Adrenal gland (tissue), 12 donors: ENCODE results near the gene SIRT1. TPM values are rescaled to one million over a fixed set of nuclear protein-coding genes. Genes with fewer than 3 reads are reported as not detected.

Experiments used
- DNase-seq, 7 donors: peaks; one replicate each; pipeline ENCODE4 v3.0.0-alpha.2; 2019 to 2020
- H3K27ac ChIP-seq, 5 donors: fragments of 200-600 bp; sonication (generic) in 4 of 5; 1 replicate in 3 of 5; 2 replicates in 2 of 5; pipeline versions ENCODE4 v1.5.1 to v1.8.0; 2016 to 2020; ENCODE audit warnings: mild to moderate bottlenecking in 1 of 5
- H3K27me3 ChIP-seq: fragments of 200-600 bp; 2 replicates; pipeline ENCODE4 v1.8.0; 2021
- H3K36me3 ChIP-seq, 2 donors: fragments of 200-600 bp; replicated peaks in 1 of 2; 1 replicate in 1 of 2; 2 replicates in 1 of 2; pipeline versions ENCODE4 v1.5.1 to v1.8.0; 2018 to 2022
- H3K4me1 ChIP-seq, 2 donors: fragments of 200-600 bp; replicated peaks in 1 of 2; 1 replicate in 1 of 2; 2 replicates in 1 of 2; pipeline versions ENCODE4 v1.5.1 to v1.8.0; 2018 to 2021
- H3K4me3 ChIP-seq, 4 donors: fragments of 200-600 bp; sonication (generic) in 3 of 4; one replicate each; pipeline ENCODE4 v1.5.1; 2016 to 2018
- H3K9me3 ChIP-seq, 3 donors: fragments of 200-600 bp; sonication (generic) in 1 of 3; replicated peaks in 1 of 3; 1 replicate in 2 of 3; 2 replicates in 1 of 3; pipeline versions ENCODE4 v1.5.1 to v1.8.0; 2016 to 2021
- CTCF ChIP-seq, 6 experiments: fragments of 450-650 bp in 4 of 6; fragments of 200-600 bp in 2 of 6; sonication (generic) in 1 of 6; IDR thresholded peaks; 1 replicate in 5 of 6; 2 replicates in 1 of 6; pipeline versions ENCODE4 v1.5.1 to v1.8.0; 2016 to 2021; ENCODE audit warnings: antibody characterized with exemption in 6 of 6, mild to moderate bottlenecking in 2 of 6, moderate library complexity in 1 of 6
- POLR2A ChIP-seq, 2 donors: fragments of 450-650 bp; IDR thresholded peaks; one replicate each; pipeline ENCODE4 v1.6.1; 2017; ENCODE audit warnings: antibody characterized with exemption in 2 of 2, mild to moderate bottlenecking in 2 of 2, moderate library complexity in 1 of 2
- WGBS, 4 donors: extraction: QIAGEN DNeasy Blood & Tissue Kit in 2 of 4; methylation state at CpG; one replicate each; pipeline versions ENCODE4 v1.1.5 to v1.1.7; 2013 to 2017; 5-methylcytosine and 5-hydroxymethylcytosine counted together
- intact Hi-C, 2 donors: fragments of 100-400 bp; cut with DNase I; formaldehyde crosslinking; loops; one replicate each; pipeline versions ENCODE4 v1.14.1 to v1.15.0; 2022 to 2023
- polyA plus RNA-seq, 3 donors: library from polyadenylated mRNA; stranded (reverse); fragments of 200-250 nt in 2 of 3; fragments of 350-450 nt in 1 of 3; fragmentation: Illumina TruSeq in 1 of 3; extraction: RNeasy Lipid Tissue Mini Kit (QIAGEN cat#74804) in 1 of 3; gene quantifications; one replicate each; pipeline ENCODE4 v1.2.3, GENCODE V29; 2013 to 2014
- total RNA-seq, 9 donors: library from RNA; depleted of rRNA in 4 of 9; stranded (reverse); fragments of >200 nt in 4 of 9; fragments of 120-200 nt in 1 of 9; fragmentation: NEBNext Ultra II Directional in 1 of 9; extraction: Animal tissue kit (Norgen Biotek cat#: 25700) in 1 of 9; gene quantifications; one replicate each; pipeline versions ENCODE4 v1.1.0 to v1.2.4, GENCODE V29; 2013 to 2023
- donor health status: healthy with polysubstance abuse.
- donor health status: Bipolar disorder and iron deficiency.
- donor health status: DM: yes; HTN: yes; CAD: no.
- donor health status: DM: no; HTN: no; CAD: no.
- donor health status: DM: no; HTN: no; CAD: no.
- donor health status: DM: yes; HTN: yes; CAD: no.

The SIRT1 gene
- total and polyA plus RNA-seq, 12 donors = 14.8 to 51.8 (median 26.2) TPM

- Histone ChIP-seq H3K4me3 (no peak overlapping the region), H3K9me3 (no peaks in the 10 kb centered on the region), H3K27me3 (no peaks in the 10 kb centered on the region), H3K27ac (no peak overlapping the region), H3K36me3 (peaks cover 0 to 49% of the 10 kb centered on the region in 2 donors), H3K4me1 (no peaks in the 10 kb centered on the region)
- TF ChIP-seq POLR2A (IDR thresholded peaks at IDR 0.05) (no peak), CTCF (IDR thresholded peaks at IDR 0.05) (no peak)
- WGBS, 4 donors = 94 to 99% (median 97%) methylated on average over 9 of the region's 9 CpGs
- no peak for DNase-seq
- intact Hi-C loops = no loop called here
Measured at GRCh38 chr10:67935223-67935622, 50.8 kb downstream of the SIRT1 start.

- no peak for TF ChIP-seq POLR2A (IDR thresholded peaks at IDR 0.05)
- no peak for TF ChIP-seq CTCF (IDR thresholded peaks at IDR 0.05)
- no peak overlapping the region for H3K27ac ChIP-seq
- WGBS, 4 donors = 64 to 84% (median 74%) methylated on average over 1 of the region's 1 CpG
- H3K4me1 ChIP-seq = no peaks in the 10 kb centered on the region
- no peaks in the 10 kb centered on the region for H3K27me3 ChIP-seq
- no peaks in the 10 kb centered on the region for H3K9me3 ChIP-seq
- intact Hi-C loops = no loop called here
- H3K4me3 ChIP-seq = no peak overlapping the region
- no peak for DNase-seq
- peaks cover 0 to 38% of the 10 kb centered on the region in 2 donors for H3K36me3 ChIP-seq
Measured at GRCh38 chr10:67936416-67936815, 52.0 kb downstream of the SIRT1 start.

GRCh38 chr10:67943917-67944316 is 59.5 kb downstream of the SIRT1 start:
- intact Hi-C loops = no loop called here
- no peaks in the 10 kb centered on the region for H3K27me3 ChIP-seq
- WGBS, 4 donors = 80 to 100% (median 98%) methylated on average over 1 to 2 of the region's 2 CpGs
- peaks cover 0 to 16% of the 10 kb centered on the region in 2 donors for H3K36me3 ChIP-seq
- H3K4me3 ChIP-seq = no peak overlapping the region
- peaks cover 0 to 10% of the 10 kb centered on the region in 2 donors for H3K4me1 ChIP-seq
- no peaks in the 10 kb centered on the region for H3K9me3 ChIP-seq
- no peak overlapping the region for H3K27ac ChIP-seq
- DNase-seq = no peak
- no peak for TF ChIP-seq POLR2A (IDR thresholded peaks at IDR 0.05)
- no peak for TF ChIP-seq CTCF (IDR thresholded peaks at IDR 0.05)

GRCh38 chr10:67955614-67956013 is 71.2 kb downstream of the SIRT1 start:
- Histone ChIP-seq H3K27me3 (no peaks in the 10 kb centered on the region), H3K9me3 (no peaks in the 10 kb centered on the region), H3K36me3 (peaks cover 0 to 6% of the 10 kb centered on the region in 2 donors), H3K4me3 (no peak overlapping the region), H3K27ac (no peak overlapping the region), H3K4me1 (no peaks in the 10 kb centered on the region)
- no peak for DNase-seq
- TF ChIP-seq CTCF (IDR thresholded peaks at IDR 0.05) = no peak
- TF ChIP-seq POLR2A (IDR thresholded peaks at IDR 0.05) = no peak
- 94 to 97% (median 97%) methylated on average over 6 of the region's 6 CpGs for WGBS, 4 donors
- intact Hi-C loops = no loop called here
